ENCODE data around the gene SUGCT.

Gene SUGCT

GRCh38 chr7:40757109-40757508 is 622.3 kb downstream of the SUGCT start:
- DNase-seq (ENCODE audit: low read depth in 1 of 2, low spot score in 1 of 2), result no peak
- TF ChIP-seq SPI1 (IDR thresholded peaks at IDR 0.05; ENCODE audit: borderline replicate concordance, low read depth) (no peak), POLR2AphosphoS5 (IDR thresholded peaks at IDR 0.05; ENCODE audit: low read depth) (no peak), CTCF (IDR thresholded peaks at IDR 0.05; ENCODE audit: insufficient read depth, low read length) (no peak), REST (IDR thresholded peaks at IDR 0.05; ENCODE audit: insufficient replicate concordance, low read depth) (no peak), GABPA (IDR thresholded peaks at IDR 0.05; ENCODE audit: low read depth) (no peak)
- H3K27ac ChIP-seq (replicated peaks), result no peak overlapping the region

DNA sequence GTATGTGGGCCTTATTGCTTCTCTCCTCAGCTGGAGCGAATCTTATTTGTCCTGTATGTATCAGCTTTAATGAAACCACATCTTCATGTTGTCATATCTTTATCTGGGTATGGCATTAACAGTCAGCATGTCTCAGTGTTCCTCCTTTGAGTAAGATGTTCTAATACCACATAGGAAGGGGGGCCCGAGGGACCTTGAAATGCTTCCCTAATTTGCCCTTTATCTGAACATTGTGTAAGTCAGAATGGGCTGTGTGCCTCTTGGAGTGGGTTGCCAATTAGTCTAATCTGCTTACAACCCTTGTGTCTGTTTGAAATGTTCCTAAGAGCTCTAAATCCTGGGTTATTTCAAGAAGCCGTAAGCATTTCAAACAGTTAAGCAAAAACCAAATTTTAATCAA is 623.8 kb downstream of the SUGCT start:
- no peak for DNase-seq (ENCODE audit: low read depth in 1 of 2, low spot score in 1 of 2)
- TF ChIP-seq CTCF (IDR thresholded peaks at IDR 0.05; ENCODE audit: insufficient read depth, low read length) (no peak), POLR2AphosphoS5 (IDR thresholded peaks at IDR 0.05; ENCODE audit: low read depth) (no peak), GABPA (IDR thresholded peaks at IDR 0.05; ENCODE audit: low read depth) (no peak), REST (IDR thresholded peaks at IDR 0.05; ENCODE audit: insufficient replicate concordance, low read depth) (no peak), SPI1 (IDR thresholded peaks at IDR 0.05; ENCODE audit: borderline replicate concordance, low read depth) (no peak)
- Histone ChIP-seq H3K27me3 (ENCODE audit: insufficient read depth, poor library complexity, severe bottlenecking) (peaks cover 2% of the 10 kb centered on the region), H3K27ac (replicated peaks) (no peak overlapping the region), H3K4me3 (replicated peaks; ENCODE audit: insufficient read depth, low read length) (no peak overlapping the region)

More at GRCh38 chr7:40757109-40757508, 622.3 kb downstream of the SUGCT start:
- H3K4me3 ChIP-seq (replicated peaks; ENCODE audit: insufficient read depth, low read length), result no peak overlapping the region
- peaks cover 2% of the 10 kb centered on the region for H3K27me3 ChIP-seq (ENCODE audit: insufficient read depth, poor library complexity, severe bottlenecking)

DNA sequence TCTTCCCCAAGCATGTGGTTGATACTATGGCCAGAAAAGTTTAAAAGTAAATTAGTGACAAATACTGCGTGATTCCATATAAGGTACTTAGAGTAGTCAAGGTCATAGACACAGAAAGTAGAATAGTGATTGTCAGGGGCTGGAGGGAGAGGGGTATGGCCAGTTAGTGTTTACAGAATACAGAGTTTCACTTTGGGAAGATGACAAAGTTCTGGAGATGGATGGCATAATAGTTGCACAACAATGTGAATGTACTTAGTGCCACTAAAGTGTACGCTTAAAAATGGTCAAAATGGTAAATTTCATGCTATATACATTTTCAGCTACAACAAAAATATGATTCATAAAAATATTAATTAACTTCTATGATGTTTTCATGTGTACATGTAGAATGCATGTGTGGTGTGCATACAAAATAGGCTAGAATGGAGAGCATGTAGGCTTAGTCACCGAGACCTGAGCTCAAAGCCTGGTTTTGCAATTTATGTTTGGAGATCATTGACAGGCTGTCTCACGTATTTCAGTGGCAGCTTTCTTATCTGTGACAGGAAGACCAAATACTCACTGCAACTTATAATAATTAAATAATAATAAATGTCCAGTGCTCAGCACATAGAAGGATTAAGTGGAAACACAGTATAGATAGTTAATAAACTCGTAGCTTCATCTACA is 625.6 kb downstream of the SUGCT start:
- H3K4me3 ChIP-seq (replicated peaks; ENCODE audit: insufficient read depth, low read length), result no peak overlapping the region
- no peaks in the 10 kb centered on the region for H3K27me3 ChIP-seq (ENCODE audit: insufficient read depth, poor library complexity, severe bottlenecking)
- no peak overlapping the region for H3K27ac ChIP-seq (replicated peaks)
- no peak for DNase-seq (ENCODE audit: low read depth in 1 of 2, low spot score in 1 of 2)
- TF ChIP-seq GABPA (IDR thresholded peaks at IDR 0.05; ENCODE audit: low read depth) (no peak), CTCF (IDR thresholded peaks at IDR 0.05; ENCODE audit: insufficient read depth, low read length) (no peak), REST (IDR thresholded peaks at IDR 0.05; ENCODE audit: insufficient replicate concordance, low read depth) (no peak)
